H7 (cell line): ENCODE measurements around the gene LY6G5B. TPM values are rescaled to one million over a fixed set of nuclear protein-coding genes. Genes with fewer than 3 reads are reported as not detected.

Source experiments
- DNase-seq: peaks from one replicate; pipeline ENCODE4 v3.0.0; 2012
- H3K27me3 ChIP-seq: 2 replicates; pipeline ENCODE4 v1.6.0; 2011; ENCODE audit warnings: mild to moderate bottlenecking, low read length; ENCODE audit not compliant: control insufficient read depth, insufficient read depth
- H3K36me3 ChIP-seq: replicated peaks from 2 replicates; pipeline ENCODE4 v1.5.1; 2011; ENCODE audit warnings: low read length; ENCODE audit not compliant: control insufficient read depth, insufficient read depth
- H3K4me3 ChIP-seq: 2 replicates; pipeline ENCODE4 v1.5.1; 2011; ENCODE audit warnings: low read depth, mild to moderate bottlenecking, control low read depth, low read length, moderate library complexity; ENCODE audit not compliant: insufficient read depth
- total RNA-seq: library from RNA; depleted of rRNA; stranded (reverse); fragments of >200 nt; shearing (Covaris generic); gene quantifications from 2 replicates; pipeline ENCODE4 v1.2.3, GENCODE V29; 2014; rRNA removed

The LY6G5B gene, protein sequence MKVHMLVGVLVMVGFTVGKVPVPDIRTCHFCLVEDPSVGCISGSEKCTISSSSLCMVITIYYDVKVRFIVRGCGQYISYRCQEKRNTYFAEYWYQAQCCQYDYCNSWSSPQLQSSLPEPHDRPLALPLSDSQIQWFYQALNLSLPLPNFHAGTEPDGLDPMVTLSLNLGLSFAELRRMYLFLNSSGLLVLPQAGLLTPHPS
- total RNA-seq: 2.9 and 4.2 TPM in 2 replicates

DNA sequence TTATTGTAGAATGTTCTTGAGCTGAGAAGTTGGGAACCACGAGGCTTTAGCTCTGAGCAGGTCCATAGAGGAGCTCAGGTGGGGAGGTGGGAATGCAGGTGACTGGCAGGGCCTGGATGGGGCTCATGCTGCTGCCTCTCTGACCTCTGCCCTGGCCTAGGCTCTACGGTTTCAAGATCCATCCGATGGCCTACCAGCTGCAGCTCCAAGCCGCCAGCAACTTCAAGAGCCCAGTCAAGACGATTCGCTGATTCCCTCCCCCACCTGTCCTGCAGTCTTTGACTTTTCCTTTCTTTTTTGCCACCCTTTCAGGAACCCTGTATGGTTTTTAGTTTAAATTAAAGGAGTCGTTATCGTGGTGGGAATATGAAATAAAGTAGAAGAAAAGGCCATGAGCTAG is at the start of gene LY6G5B:
TSS of gene LY6G5B (plus strand) at position 301 of the 400 bp plus-strand sequence. CDS start 975 bp downstream, outside the sequence.
- DNase-seq: no peak
- Histone ChIP-seq H3K36me3 (peaks cover 43% of the 10 kb centered on the region), H3K27me3 (no peaks in the 10 kb centered on the region), H3K4me3 (no peak within 1 kb of the TSS)

DNA sequence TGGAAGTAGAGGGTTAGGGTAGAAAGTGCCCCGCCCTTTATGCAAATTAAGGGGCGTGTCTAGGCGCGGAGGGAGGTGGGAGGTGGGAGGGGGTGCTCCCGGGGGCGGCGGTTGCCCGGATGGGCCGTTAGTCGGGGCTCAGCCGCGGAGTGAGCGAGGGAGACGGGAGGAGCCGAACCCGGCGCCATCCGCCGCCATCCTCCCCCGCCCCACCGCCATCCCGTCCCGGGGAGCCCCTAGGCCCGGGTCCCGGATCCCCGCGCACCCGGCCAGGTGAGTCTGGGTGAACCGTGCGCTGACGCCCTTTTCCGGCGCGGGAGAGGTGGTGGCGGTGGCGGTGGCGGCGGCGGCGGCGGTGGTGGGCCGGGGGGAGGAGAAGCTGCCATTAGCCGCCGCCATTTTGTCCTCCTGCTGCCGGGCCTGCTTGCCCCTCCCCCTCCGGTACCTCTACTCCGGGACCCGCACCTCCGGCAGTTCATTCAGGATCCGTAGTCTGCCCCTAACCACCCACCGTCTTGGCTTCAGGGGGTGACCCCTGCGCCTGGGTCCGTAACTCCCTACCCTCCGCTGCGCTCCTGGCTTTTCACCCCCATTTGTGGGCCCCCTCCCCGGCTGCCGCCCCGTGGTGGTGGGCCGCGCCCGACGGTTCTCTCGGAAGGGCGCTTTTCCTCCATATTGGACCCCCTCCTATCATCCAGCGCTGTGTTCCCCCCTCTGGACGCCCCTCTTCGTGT is 49.0 kb upstream of the LY6G5B start, which contains the start of gene PRRC2A:
TSS of gene PRRC2A (plus strand) at position 130 of the 734 bp plus-strand sequence. CDS start 2,075 bp downstream, outside the sequence.
- peak within 1 kb of the TSS; percentile 77 for H3K4me3 ChIP-seq
- peaks cover 26% of the 10 kb centered on the region for H3K36me3 ChIP-seq
- peak; percentile 99 for DNase-seq
- H3K27me3 ChIP-seq: no peaks in the 10 kb centered on the region

DNA sequence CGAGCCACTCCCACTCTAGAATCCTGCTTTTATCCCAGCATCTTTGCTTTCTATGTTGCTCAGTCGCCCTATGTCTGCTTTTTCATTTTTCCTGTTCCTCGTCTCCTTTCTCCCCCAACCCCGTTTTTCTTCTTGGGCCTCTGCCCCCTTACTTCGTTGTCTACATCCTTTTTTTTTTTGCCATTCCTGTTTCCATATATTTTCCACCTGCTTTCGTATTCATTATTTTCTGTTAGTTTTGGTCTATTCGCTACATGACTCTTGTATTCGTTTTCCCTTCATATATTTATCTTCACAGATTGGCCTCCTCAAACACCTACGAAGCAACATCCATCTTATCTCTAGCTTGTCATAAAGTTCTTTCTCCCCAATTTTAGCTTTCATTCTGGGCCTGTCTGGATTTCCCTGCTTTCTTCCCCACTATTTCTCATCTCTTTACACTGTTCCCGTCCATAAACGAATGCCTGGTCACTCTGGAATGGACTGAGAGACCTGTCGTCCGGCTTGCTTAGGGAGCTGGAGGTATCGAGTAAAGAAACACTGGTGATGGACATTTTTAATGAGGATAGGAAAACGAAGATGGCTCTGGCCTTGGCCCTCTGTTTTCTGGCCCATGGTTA is 48.3 kb upstream of the LY6G5B start:
- peaks cover 32% of the 10 kb centered on the region for H3K36me3 ChIP-seq
- peak overlapping the region; percentile 67 for H3K4me3 ChIP-seq
- H3K27me3 ChIP-seq: no peaks in the 10 kb centered on the region
- DNase-seq: no peak

GRCh38 chr6:31621991-31622390 is 47.8 kb upstream of the LY6G5B start:
- peak overlapping the region; percentile 67 for H3K4me3 ChIP-seq
- peak; percentile 36 for DNase-seq
- H3K36me3 ChIP-seq: peaks cover 37% of the 10 kb centered on the region

GRCh38 chr6:31622684-31623091 is 47.1 kb upstream of the LY6G5B start:
- Histone ChIP-seq H3K36me3 (peaks cover 42% of the 10 kb centered on the region), H3K27me3 (no peaks in the 10 kb centered on the region), H3K4me3 (no peak overlapping the region)
- peak; percentile 32 for DNase-seq

More at GRCh38 chr6:31621991-31622390, 47.8 kb upstream of the LY6G5B start:
- no peaks in the 10 kb centered on the region for H3K27me3 ChIP-seq

DNA sequence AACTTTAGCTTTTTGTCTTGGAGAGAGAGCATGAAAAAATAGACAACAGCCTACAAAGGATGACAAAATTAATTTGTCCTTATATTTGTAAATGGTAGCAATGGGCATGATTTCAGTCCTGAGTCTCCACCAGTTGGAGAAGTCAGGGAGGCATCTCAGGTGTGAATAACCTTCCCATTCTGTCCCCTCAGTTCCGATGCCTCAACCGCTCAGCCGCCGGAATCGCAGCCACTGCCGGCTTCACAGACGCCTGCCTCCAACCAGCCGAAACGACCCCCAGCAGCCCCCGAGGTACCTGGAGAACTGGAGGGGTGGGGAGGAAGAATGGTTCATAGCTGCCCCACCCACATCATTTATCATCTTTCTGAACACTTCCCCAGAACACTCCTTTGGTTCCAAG is 45.7 kb upstream of the LY6G5B start:
- no peak for DNase-seq
- Histone ChIP-seq H3K27me3 (no peaks in the 10 kb centered on the region), H3K4me3 (no peak overlapping the region), H3K36me3 (peaks cover 55% of the 10 kb centered on the region)

GRCh38 chr6:31626952-31627351 is 42.8 kb upstream of the LY6G5B start:
- Histone ChIP-seq H3K4me3 (no peak overlapping the region), H3K36me3 (peaks cover 74% of the 10 kb centered on the region), H3K27me3 (no peaks in the 10 kb centered on the region)
- peak; percentile 49 for DNase-seq

GRCh38 chr6:31627690-31628287 is 42.0 kb upstream of the LY6G5B start:
- Histone ChIP-seq H3K27me3 (no peaks in the 10 kb centered on the region), H3K36me3 (peaks cover 80% of the 10 kb centered on the region), H3K4me3 (no peak overlapping the region)
- peak; percentile 34 for DNase-seq

DNA sequence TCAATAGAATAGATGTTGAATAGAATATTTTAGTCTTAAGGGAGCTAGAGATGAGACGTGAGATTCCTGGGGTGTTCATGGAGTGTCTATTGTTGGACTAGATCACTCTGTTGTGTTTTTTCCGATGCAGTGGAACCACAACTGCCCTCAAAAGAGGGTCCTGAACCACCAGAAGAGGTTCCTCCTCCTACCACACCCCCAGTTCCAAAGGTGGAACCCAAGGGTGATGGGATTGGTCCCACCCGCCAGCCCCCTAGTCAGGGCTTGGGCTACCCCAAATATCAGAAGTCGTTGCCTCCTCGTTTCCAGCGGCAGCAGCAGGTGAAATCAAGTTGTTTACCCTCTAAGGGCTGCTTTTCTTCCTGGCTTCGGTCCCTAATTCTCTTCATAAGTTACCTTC is 40.8 kb upstream of the LY6G5B start:
- Histone ChIP-seq H3K4me3 (no peak overlapping the region), H3K36me3 (peaks cover 84% of the 10 kb centered on the region), H3K27me3 (no peaks in the 10 kb centered on the region)
- DNase-seq: no peak

GRCh38 chr6:31630177-31630934 is 39.4 kb upstream of the LY6G5B start:
- peaks cover 84% of the 10 kb centered on the region for H3K36me3 ChIP-seq

GRCh38 chr6:31631209-31631608 is 38.6 kb upstream of the LY6G5B start:
- DNase-seq: no peak
- no peaks in the 10 kb centered on the region for H3K27me3 ChIP-seq
- H3K4me3 ChIP-seq: no peak overlapping the region
- H3K36me3 ChIP-seq: peaks cover 85% of the 10 kb centered on the region

More at GRCh38 chr6:31630177-31630934, 39.4 kb upstream of the LY6G5B start:
- Histone ChIP-seq H3K27me3 (no peaks in the 10 kb centered on the region), H3K4me3 (no peak overlapping the region)
- DNase-seq: no peak

DNA sequence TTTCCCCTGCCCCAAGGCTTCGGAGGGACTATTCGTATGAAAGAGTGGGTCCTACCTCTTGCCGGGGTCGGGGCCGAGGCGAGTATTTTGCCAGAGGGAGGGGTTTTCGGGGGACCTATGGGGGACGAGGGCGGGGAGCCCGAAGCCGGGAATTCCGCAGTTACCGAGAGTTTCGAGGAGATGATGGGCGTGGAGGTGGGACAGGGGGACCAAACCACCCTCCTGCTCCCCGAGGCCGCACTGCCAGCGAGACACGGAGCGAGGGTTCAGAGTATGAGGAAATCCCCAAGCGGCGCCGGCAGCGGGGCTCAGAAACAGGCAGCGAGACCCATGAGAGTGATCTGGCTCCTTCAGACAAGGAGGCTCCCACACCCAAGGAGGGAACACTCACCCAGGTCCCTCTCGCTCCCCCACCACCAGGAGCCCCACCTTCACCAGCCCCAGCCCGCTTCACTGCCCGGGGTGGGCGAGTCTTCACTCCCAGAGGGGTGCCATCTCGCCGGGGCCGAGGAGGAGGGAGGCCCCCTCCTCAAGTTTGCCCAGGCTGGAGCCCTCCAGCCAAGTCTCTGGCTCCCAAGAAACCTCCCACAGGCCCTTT is 38.0 kb upstream of the LY6G5B start:
- Histone ChIP-seq H3K27me3 (no peaks in the 10 kb centered on the region), H3K4me3 (no peak overlapping the region), H3K36me3 (peaks cover 83% of the 10 kb centered on the region)
- no peak for DNase-seq

GRCh38 chr6:31632279-31632946 is 37.4 kb upstream of the LY6G5B start:
- peaks cover 84% of the 10 kb centered on the region for H3K36me3 ChIP-seq
- no peak for DNase-seq
- H3K27me3 ChIP-seq: no peaks in the 10 kb centered on the region
- H3K4me3 ChIP-seq: no peak overlapping the region
